ENCODE results near the gene MOV10.

GRCh38 chr1:112729909-112730308 lies 55.5 kb downstream of the MOV10 start:
- TF ChIP-seq, protein P1, sequence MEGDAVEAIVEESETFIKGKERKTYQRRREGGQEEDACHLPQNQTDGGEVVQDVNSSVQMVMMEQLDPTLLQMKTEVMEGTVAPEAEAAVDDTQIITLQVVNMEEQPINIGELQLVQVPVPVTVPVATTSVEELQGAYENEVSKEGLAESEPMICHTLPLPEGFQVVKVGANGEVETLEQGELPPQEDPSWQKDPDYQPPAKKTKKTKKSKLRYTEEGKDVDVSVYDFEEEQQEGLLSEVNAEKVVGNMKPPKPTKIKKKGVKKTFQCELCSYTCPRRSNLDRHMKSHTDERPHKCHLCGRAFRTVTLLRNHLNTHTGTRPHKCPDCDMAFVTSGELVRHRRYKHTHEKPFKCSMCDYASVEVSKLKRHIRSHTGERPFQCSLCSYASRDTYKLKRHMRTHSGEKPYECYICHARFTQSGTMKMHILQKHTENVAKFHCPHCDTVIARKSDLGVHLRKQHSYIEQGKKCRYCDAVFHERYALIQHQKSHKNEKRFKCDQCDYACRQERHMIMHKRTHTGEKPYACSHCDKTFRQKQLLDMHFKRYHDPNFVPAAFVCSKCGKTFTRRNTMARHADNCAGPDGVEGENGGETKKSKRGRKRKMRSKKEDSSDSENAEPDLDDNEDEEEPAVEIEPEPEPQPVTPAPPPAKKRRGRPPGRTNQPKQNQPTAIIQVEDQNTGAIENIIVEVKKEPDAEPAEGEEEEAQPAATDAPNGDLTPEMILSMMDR (IDR thresholded peaks at IDR 0.05) = no peak
- no peak for TF ChIP-seq EP300 (IDR thresholded peaks at IDR 0.05)
- no peak for TF ChIP-seq POLR2A (IDR thresholded peaks at IDR 0.05)
